Endothelial cell of hepatic sinusoid (primary cell): ENCODE data around the gene FCN3.
"Not testable (repeated sequence)": the region's sequence is repeated elsewhere in the genome, so short reads cannot be mapped to it uniquely, and the experiment has no call there.

Experiments
- in situ Hi-C: cut with HindIII; loops from 2 replicates; pipeline ENCODE4 v1.10.0; 2017; ENCODE audit warnings: low sequenced_read_pairs

Gene FCN3

DNA sequence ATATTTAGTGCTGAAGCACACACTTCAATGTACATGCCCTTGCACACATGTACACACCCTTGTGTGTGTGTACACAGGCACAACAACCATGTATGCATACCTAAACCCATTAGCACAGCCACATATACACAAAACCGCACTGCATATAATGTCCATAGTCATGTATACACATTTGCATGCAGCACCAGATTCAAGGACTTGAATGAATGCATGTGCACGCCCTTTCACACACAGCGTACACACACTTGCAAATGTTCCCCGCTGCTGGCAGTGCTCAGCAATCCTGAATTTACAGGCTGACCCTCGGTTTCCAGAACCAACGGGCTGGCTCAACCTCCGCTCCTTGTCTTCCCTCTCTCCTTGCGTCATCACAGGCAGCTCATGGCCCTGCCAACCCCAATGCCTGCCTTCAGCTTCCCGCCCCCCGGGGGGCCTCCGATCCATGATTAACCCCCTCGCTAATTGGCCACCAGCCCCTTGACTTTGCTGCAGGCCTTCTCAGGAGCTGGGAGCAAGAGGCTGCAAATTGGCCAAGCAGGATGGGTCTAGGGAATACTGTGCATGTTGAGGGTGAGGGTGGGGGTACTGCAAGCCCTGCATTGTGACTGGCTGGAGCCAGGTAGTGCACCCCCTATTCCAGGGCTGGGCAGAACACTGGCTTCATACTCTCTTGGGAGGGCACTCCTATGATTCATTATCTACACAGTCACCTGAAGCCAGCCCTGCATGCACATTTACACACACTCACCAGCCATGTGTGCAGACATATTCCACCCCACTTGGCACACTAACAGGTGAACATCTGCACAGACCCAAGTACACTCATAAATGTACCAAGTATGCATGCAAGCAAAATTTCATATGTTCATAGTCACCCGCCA is 25.7 kb upstream of the FCN3 start:
- in situ Hi-C loops, result no loop called here

DNA sequence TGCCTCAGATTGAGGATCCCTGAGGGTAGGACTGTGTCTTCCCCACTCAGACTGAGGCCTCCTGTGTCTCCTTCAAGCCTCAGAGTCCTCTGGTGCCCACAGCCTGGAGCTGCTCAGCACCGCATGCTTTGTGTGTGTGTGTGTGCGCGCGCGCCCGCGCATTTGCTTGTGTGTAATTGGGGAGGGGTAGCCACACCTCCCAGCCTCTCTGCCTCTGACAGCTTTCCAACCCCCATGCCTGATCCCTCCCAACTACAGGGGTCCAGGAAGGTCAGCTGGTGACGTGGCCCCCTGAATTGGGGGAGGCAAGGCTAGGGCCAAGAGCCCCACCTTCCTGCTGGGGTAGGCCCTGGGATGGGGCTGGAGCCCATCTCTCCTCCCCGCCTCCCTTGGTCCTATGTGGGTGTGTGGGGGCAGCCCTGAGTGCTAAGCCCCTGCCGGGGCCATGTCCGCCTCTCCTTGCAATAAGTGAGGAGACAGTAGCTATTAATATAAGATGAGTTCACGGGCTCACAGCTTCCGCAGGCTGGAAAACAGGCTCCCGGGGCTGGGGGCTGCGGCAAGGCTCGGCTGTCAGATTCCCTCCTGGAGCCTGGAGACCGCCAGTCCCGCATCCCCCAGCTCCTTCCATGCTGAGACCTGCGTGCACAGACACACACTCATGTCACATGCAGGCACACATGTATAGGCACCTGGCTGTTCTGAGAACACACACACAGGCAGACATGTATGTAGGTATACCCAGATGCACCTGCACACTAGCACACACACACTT is 24.8 kb upstream of the FCN3 start:
- in situ Hi-C loops, result loop anchor here (5.0 kb wide), 3 partner anchors 62 to 198 kb away; no protein-coding TSS in a partner anchor

DNA sequence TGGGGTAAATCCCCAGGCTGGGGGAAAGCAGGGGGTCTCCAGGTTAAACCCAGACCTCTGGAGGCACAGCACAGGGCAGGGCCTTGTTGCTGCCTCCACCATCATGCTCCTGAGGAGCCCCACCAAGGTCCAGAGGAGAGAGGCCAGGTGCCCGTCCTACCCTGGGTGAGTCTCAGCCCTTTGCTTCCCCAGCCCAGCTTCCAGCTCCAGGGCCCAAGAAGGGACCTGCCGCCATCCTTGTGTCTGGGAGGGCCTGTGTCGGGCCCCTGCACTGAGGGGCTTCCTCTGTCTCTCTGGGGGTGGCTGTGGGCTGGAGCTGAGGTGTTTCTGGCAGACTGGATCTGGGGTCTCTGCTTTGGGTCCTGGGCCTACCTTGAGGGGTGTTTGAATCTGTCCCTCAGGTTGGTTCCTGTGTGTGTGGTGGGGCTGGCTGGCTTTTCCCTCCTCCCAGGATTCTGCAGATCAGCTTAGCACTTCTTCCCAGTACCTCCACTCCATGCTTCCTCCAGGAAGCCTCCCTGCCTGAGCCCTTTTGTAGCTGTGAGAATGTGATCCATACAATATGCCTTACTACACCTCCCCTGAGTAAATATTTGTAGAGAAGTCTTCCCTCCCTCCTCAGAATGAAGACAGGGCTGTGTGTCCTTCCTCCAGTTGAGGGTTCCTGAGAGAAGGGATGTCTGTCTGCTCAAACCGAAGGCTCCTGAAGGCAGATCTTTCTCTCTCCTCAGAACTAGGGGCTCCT is 24.0 kb upstream of the FCN3 start:
- in situ Hi-C loops, result loop anchor here (5.0 kb wide), 3 partner anchors 61 to 199 kb away; no protein-coding TSS in a partner anchor

DNA sequence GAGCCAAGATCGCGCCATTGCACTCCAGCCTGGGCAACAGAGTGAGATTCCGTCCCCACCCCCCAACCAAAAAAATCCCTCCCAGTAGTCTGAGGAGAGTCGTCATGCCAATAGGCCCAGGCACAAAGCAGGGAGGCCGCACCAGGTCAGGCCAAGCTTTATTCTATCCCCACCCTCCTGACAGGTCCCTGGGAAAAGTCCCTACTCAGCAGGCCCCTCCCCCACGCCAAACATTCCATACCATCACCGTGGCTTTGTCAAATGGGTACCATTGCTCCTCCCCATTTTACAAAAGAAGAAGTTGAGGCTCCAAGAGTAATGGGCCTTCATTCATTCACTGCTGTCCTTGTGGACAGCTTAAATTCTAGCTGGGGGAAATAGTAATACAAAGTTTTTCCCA is 23.1 kb upstream of the FCN3 start:
- in situ Hi-C loops, result loop anchor here (5.0 kb wide), 3 partner anchors 60 to 200 kb away; no protein-coding TSS in a partner anchor

DNA sequence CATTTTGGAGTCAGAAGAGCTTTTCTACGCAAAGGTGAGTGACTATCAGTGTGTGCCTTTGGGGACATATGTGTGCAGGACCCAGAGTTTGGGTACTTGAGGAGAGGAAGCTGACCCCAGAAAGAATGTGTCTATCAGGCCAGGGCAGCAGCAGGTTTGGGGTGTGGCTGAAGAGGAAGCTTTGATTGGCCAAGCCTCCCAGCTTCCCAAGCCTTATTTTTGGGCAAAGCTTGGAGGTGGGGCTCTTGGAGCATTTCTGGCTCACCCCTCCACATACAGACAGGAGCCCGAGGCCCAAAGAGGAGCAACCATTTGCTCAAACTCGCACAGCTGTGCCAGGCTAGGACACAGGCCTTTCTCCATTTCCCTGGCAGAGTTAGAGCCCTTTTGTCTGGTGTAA is 22.5 kb upstream of the FCN3 start:
- in situ Hi-C loops, result loop anchor here (5.0 kb wide), 3 partner anchors 60 to 200 kb away; no protein-coding TSS in a partner anchor

DNA sequence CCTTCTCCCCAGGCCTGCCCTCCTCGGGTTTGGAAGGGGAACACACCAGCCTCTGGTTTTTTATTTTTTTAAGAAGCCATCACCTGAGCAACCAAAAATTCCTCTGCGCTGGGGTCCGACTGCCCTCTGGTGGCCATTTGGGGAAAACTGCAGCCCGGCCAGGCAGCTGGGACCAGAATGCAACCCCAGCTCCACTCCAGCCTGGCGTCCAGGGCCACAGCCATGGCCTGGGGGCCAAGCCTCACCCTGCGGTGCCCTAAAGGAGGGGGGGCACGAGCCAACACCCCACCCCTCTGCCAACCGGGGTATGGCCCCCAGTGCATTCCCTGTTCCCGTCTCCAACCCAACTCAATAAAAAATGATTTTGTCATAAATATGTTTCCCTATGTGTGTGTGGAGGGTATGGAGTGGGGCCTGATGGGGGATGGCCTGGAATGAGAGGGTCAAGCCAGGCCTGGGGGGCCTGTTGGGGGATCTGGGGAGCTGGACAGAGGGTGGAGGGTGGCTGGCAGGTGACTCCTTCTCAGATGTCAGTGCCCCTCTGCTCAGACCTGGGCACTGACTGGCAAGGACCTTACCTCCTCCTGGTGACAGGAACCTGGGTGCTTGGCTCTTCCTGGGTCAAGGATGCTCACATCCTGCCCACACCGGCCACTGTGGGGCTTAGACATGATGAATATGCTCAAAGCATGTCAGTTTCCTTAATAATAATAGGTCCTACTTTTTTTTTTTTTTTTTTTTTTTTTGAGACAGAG is 21.0 kb upstream of the FCN3 start:
- in situ Hi-C loops, result loop anchor here (5.0 kb wide), 3 partner anchors 58 to 202 kb away; no protein-coding TSS in a partner anchor

DNA sequence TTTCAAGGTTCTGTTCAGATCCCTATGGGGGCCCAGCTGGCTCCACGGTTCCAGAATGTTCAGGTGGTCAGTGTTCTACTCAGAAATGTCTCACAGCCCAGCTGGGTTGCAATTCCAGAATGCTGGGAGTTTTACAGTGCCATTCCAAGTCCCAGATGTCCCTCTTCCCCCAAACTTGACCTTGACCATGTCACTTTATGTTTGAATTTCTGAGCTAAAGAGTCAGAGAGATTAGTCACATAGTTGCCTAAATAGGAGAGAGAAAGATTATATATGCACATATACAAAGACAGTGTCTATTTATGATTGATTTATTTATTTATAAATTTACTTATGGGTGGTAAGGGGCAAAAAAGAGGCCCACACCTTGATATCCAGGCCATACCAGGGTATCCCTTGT is 20.3 kb upstream of the FCN3 start:
- in situ Hi-C loops, result loop anchor here (5.0 kb wide), 3 partner anchors 58 to 202 kb away; no protein-coding TSS in a partner anchor

DNA sequence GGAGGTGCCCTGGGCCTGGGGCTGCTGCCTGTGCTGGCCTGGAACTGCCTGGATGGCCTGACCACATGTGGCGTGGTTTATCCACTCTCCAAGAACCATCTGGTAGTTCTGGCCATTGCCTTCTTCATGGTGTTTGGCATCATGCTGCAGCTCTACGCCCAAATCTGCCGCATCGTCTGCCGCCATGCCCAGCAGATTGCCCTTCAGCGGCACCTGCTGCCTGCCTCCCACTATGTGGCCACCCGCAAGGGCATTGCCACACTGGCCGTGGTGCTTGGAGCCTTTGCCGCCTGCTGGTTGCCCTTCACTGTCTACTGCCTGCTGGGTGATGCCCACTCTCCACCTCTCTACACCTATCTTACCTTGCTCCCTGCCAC is 19.6 kb upstream of the FCN3 start:
- in situ Hi-C loops, result no loop called here

DNA sequence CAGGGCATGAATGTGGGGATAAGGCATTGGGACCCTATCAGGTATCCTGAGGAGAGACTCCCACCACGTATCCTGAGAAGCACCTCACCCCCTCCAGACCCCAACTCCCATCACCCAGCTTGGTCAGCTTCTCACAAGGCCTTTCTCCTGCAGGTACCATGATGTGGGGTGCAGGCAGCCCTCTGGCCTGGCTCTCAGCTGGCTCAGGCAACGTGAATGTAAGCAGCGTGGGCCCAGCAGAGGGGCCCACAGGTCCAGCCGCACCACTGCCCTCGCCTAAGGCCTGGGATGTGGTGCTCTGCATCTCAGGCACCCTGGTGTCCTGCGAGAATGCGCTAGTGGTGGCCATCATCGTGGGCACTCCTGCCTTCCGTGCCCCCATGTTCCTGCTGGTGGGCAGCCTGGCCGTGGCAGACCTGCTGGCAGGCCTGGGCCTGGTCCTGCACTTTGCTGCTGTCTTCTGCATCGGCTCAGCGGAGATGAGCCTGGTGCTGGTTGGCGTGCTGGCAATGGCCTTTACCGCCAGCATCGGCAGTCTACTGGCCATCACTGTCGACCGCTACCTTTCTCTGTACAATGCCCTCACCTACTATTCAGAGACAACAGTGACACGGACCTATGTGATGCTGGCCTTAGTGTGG is 19.1 kb upstream of the FCN3 start:
- in situ Hi-C loops, result no loop called here

DNA sequence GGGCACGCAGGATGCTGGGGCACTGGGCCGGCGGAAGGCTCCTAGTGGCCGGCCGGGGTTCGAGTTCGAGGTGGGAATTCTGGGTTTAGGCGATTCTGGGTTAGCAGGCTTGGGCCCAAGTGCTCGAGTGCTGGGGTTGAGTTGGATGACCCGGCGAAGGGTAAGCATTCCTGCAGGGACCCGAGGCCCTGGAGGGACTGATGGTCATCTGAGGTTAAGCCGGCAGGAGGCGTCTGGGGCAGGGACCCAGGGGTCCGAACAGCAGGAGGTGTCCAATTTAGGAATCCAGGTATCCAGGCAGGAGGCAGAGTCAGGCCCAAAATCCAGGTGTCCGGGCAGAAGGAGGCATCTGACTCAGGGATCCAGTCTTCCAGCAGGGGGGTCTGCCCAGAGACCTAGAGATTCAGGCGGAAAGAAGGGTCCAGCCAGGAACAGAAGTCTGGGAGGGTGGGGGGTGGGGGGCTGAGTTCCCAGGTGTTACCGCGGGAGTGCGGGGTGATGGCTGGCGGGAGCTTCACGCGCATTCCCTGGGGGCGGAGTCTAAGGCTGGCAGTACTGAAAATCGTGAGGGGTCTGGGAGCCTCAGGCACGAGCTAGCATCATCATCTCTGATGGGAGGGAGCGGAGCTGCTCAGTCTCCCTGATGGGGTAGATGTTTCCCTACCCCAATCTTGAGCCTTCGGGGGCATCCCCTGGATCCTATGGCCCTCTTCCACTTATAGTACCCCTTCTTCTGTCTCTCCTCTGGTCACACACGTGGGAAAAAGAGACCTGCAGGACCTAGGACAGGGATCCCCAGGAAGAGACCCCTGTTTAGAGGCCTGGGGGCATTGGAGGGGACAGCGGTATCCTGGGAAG is 18.4 kb upstream of the FCN3 start:
- in situ Hi-C loops, result no loop called here

DNA sequence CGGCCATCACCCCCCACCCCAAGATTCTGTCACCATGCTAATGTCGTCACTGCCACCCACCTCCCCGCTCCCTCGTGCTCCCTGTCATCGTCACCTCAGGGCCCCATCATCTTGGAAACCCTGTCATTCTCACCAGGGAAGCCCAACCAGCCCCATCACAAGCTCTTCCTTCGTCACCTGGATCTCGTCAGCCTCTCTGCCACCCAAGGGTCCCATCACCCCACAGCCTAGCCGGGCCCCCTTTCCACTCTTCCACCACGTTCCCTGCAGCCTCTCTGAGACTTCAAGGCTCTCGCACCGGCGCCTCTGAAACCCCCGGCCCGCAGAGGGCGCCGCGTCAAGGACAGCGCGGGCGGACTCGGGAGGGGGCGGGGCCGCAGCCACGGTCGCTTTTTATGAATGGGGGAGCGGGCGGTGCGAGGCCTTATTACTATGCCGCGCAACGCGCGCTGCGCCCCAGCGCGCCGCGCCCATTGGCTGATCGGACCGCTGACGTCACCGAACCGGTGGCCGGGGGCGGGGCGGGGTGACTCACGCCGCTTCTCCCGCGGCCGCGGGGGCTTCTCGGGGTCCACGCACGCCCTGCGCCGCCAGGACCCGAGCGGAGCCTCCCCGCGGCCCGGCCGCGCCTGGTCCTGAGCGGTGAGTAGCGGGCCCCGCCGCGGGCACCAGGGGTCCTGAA is 17.6 kb upstream of the FCN3 start, which contains the start of gene GPR3:
GPR3 (plus strand) TSS at position 527 of the 682 bp plus-strand sequence. CDS start 1,177 bp downstream, outside the sequence.
- in situ Hi-C loops, result no loop called here

DNA sequence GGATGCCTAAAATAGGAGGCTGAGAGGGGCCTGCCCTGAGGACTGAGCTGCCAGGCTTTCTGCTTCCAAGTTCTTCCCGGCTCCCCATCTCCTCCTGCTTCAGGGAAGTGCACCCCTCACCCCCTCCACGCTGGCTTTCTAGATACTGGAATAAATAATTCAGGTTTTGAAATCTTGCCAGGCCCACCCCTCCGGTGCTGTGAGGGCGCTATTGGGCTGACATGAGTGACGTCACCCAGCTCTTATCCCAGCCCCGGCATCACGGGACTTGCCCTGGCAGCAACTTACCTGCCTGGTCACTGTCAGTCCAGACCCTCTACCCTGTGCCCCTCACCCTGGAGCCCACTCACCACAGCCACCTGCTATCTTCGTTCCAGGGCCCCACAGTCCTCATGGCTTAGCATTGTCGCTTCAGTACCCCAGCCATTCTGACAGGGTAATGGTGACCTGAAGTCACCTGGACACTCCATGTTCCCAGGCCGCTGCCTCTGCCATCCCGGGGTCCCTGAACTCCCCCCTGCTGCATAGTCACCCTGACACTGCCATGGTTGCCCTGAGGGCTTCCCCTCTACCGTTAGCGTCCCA is 17.0 kb upstream of the FCN3 start:
- in situ Hi-C loops, result no loop called here

DNA sequence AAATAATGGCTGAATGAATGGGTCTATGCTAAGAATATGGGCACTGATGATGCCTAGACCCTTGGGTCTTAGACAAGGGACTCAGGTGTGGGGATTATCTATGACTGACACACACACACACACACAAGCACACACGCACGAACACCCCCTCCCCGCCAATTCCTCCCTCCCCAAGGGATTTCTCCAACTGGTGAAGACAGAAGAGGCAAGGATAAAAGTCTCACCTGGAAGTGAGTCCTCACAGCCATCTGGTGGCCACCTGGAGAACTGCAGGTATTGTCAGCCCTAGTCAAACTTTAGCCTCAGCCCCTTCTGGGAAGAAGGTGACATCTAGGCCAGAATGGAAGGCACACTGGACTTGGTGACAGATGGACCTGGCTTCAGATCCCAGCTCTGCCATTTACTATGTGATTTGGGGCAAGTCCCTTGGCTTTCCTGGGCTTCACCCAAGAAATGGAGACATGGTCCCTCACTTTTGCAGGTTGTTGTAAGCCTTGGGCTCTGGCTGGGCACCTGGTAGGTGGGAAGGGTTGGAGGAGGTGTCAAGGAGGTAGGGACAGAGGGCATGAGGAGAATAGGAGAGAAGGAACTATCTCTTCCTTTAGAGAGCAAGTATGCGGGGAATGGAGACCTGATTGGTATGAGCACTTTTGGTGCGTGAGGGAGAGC is 13.8 kb upstream of the FCN3 start:
- in situ Hi-C loops, result no loop called here

DNA sequence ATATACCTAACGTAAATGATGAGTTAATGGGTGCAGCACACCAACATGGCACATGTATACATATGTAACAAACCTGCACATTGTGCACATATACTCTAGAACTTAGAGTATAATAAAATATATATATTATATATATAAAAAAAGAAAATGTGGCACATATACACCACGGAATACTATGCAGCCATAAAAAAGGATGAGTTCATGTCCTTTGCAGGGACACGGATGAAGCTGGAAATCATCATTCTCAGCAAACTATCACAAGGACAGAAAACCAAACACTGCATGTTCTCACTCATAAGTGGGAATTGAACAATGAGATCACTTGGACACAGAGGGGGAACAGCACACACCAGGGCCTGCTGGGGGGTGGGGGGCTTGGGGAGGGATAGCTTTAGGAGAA is 10.2 kb upstream of the FCN3 start:
- in situ Hi-C loops, result not testable (repeated sequence)

DNA sequence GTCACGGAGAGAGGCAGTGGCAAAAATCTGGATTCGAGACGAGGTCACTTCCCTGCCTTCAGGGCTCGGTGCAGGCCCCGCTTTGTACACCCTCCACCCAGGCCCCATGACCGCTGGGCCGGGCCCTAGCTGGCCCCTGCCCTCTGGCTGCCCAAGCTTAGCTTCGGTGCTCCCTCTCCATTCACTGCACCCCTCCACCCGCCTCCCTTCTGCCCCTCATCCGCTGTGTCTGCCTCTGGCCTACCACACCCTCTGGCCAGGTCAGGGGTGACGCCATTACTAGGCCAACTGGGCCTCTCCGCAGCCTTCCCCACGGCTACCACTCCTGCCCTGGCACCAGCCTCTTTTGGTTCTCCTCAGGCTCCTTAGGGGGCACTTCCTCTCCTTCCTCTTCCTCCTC is 9.0 kb upstream of the FCN3 start:
- in situ Hi-C loops, result no loop called here

DNA sequence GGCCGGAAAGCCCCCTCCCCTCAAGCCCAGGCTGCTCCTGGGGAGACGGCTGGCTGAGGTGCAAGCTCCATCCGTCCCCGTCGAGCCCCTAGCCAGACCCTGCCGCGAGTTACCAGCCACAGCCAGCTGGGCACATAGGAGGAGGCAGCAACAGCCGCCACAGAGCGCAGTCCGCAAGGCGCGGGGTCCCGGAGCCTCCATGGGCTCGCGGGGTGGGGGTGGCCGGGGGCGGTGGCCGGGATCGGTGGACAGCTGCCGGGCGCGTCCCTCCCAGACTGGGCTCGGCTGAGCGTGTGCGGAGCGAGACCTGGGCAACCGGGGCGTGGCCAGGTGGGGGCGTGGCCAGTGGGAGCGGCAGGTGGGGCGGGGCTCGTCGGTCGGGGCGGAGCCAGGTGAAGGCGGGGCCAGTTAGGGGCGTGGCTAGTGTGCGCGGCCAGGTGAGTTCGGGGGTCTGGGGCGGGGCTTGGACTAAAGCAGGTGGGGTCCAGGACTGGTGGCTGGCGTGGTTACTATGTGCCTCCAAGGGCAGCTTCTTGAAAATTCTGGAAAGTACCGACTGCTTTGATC is 8.5 kb upstream of the FCN3 start, which contains the start of gene CD164L2:
CD164L2 (minus strand) TSS at position 295 of the 567 bp plus-strand sequence; CDS start at position 201, 94 bp downstream.
- in situ Hi-C loops, result no loop called here
